Measurements from ENCODE around the gene CDK4. TPM values are rescaled to one million over a fixed set of nuclear protein-coding genes. Genes with fewer than 3 reads are reported as not detected.

The CDK4 gene
- total and polyA plus RNA-seq, 2 of the 13 experiments (the other 11 are each of a cell fraction or from before 2014, with no cell fraction given) = 191 to 209 TPM

DNA sequence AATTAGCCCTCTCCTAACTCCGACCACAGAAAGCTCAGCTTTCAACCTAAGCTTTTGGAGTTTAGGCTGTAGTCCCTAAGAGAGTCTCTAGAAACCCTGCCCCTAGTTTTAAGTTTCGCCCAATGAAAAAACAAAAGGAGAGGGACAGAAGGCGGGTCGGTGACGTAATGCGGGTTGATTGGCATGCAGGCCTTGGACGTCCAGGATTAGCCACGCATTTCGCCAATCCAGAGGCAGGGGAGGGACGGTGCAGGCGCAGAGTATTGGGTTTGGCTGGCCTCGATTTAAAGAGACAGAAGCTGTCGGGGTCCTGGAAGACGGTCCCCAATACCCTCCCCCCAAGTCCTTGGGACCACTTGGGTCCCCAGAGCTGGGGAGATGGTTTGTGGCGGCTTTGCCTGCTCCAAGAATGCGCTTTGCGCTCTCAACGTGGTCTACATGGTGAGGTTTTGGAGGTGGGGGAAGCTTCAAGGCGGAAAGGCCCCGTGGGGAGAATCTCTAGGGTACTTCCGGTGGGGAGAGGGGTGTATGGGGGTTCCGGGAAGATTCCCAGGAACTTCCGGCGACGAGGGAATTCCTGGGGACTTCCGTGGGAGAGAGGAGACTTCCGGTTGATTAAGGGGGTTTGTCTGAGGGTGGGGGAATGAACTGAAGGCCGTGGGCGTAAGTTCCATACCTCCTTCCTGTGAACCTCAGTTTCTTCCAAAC is 7.2 kb downstream of the CDK4 start, which contains the start of gene TSPAN31 (continued):
- TF ChIP-seq ATF2 (CRISPR knock-in tag; IDR thresholded peaks at IDR 0.05) (peak; percentile 81), HOXA3 (CRISPR knock-in tag; IDR thresholded peaks at IDR 0.05) (peak; percentile 7; the same call in 1 of the 2 replicates), ZNF672 (CRISPR knock-in tag; IDR thresholded peaks at IDR 0.05) (no peak), ZNF784 (CRISPR knock-in tag; IDR thresholded peaks at IDR 0.05; ENCODE audit: borderline replicate concordance) (no peak), ELF3 (CRISPR knock-in tag; IDR thresholded peaks at IDR 0.05) (no peak), THYN1 (CRISPR knock-in tag; IDR thresholded peaks at IDR 0.05; ENCODE audit: borderline replicate concordance, low read depth) (no peak), GTF2F1 (IDR thresholded peaks at IDR 0.05; ENCODE audit: low read length) (peak; percentile 53; the same call in 1 of the 2 replicates), TCF7L2 (IDR thresholded peaks at IDR 0.05; ENCODE audit: low read depth, low read length) (no peak), HDAC1 (CRISPR knock-in tag; IDR thresholded peaks at IDR 0.05) (0 out of 2 replicates have a peak, but pooled peaks have one; percentile 43), NFYC (CRISPR knock-in tag; IDR thresholded peaks at IDR 0.05) (peak; percentile 92), GABPB1 (CRISPR knock-in tag; IDR thresholded peaks at IDR 0.05) (peak; percentile 77), ZNF501 (CRISPR knock-in tag; IDR thresholded peaks at IDR 0.05) (no peak; the same call in 1 of the 2 replicates), RFX5 (IDR thresholded peaks at IDR 0.05; ENCODE audit: low read depth, low read length) (peak; percentile 86), ZNF224 (CRISPR knock-in tag; IDR thresholded peaks at IDR 0.05) (0 out of 2 replicates have a peak, but pooled peaks have one; percentile 69), ZBTB20 (CRISPR knock-in tag; IDR thresholded peaks at IDR 0.05; ENCODE audit: borderline replicate concordance, low read depth) (no peak), ZNF446 (CRISPR knock-in tag; IDR thresholded peaks at IDR 0.05) (no peak), RBFOX2 (IDR thresholded peaks at IDR 0.05; ENCODE audit: low read depth, low read length) (peak; percentile 19; the same call in 1 of the 2 replicates)
- TF ChIP-seq, protein P1, sequence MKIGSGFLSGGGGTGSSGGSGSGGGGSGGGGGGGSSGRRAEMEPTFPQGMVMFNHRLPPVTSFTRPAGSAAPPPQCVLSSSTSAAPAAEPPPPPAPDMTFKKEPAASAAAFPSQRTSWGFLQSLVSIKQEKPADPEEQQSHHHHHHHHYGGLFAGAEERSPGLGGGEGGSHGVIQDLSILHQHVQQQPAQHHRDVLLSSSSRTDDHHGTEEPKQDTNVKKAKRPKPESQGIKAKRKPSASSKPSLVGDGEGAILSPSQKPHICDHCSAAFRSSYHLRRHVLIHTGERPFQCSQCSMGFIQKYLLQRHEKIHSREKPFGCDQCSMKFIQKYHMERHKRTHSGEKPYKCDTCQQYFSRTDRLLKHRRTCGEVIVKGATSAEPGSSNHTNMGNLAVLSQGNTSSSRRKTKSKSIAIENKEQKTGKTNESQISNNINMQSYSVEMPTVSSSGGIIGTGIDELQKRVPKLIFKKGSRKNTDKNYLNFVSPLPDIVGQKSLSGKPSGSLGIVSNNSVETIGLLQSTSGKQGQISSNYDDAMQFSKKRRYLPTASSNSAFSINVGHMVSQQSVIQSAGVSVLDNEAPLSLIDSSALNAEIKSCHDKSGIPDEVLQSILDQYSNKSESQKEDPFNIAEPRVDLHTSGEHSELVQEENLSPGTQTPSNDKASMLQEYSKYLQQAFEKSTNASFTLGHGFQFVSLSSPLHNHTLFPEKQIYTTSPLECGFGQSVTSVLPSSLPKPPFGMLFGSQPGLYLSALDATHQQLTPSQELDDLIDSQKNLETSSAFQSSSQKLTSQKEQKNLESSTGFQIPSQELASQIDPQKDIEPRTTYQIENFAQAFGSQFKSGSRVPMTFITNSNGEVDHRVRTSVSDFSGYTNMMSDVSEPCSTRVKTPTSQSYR (CRISPR knock-in tag; IDR thresholded peaks at IDR 0.05; ENCODE audit: borderline replicate concordance) = peak; percentile 35; the same call in 1 of the 2 replicates
- TF ChIP-seq, protein P2, sequence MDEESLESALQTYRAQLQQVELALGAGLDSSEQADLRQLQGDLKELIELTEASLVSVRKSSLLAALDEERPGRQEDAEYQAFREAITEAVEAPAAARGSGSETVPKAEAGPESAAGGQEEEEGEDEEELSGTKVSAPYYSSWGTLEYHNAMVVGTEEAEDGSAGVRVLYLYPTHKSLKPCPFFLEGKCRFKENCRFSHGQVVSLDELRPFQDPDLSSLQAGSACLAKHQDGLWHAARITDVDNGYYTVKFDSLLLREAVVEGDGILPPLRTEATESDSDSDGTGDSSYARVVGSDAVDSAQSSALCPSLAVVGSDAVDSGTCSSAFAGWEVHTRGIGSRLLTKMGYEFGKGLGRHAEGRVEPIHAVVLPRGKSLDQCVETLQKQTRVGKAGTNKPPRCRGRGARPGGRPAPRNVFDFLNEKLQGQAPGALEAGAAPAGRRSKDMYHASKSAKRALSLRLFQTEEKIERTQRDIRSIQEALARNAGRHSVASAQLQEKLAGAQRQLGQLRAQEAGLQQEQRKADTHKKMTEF (CRISPR knock-in tag; IDR thresholded peaks at IDR 0.05) = peak; percentile 71
- TF ChIP-seq, protein P3, sequence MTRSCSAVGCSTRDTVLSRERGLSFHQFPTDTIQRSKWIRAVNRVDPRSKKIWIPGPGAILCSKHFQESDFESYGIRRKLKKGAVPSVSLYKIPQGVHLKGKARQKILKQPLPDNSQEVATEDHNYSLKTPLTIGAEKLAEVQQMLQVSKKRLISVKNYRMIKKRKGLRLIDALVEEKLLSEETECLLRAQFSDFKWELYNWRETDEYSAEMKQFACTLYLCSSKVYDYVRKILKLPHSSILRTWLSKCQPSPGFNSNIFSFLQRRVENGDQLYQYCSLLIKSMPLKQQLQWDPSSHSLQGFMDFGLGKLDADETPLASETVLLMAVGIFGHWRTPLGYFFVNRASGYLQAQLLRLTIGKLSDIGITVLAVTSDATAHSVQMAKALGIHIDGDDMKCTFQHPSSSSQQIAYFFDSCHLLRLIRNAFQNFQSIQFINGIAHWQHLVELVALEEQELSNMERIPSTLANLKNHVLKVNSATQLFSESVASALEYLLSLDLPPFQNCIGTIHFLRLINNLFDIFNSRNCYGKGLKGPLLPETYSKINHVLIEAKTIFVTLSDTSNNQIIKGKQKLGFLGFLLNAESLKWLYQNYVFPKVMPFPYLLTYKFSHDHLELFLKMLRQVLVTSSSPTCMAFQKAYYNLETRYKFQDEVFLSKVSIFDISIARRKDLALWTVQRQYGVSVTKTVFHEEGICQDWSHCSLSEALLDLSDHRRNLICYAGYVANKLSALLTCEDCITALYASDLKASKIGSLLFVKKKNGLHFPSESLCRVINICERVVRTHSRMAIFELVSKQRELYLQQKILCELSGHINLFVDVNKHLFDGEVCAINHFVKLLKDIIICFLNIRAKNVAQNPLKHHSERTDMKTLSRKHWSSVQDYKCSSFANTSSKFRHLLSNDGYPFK (CRISPR knock-in tag; IDR thresholded peaks at IDR 0.05; ENCODE audit: borderline replicate concordance) = 0 out of 2 replicates have a peak, but pooled peaks have one; percentile 26
